ENCODE data around the gene ACRBP. TPM values are rescaled to one million over a fixed set of nuclear protein-coding genes. Genes with fewer than 3 reads are reported as not detected.

Gene ACRBP
- total RNA-seq, 1 donor from 2014 or later, result 5.4 TPM

GRCh38 chr12:6612247-6612646, 35.0 kb downstream of the ACRBP start:
- ATAC-seq (ENCODE audit: low read depth) (no peak), DNase-seq (no peak)
- intact Hi-C loops (cut with micrococcal nuclease), result no loop called here
- ChIA-PET CTCF (interaction anchor here (0.7 to 1.2 kb wide), 4 partner anchors 23 to 181 kb away, joined by 3 to 4 read pairs (median 4); partner anchors contain the start of gene NOP2), POLR2A (interaction anchor here (0.5 to 3.9 kb wide), 9 partner anchors 15 to 141 kb away, joined by 3 to 48 read pairs (median 11); partner anchors contain the start of genes COPS7A, LPAR5, MLF2 and NOP2)
- Mint-ChIP-seq H3K4me1 (peaks cover 65% of the 10 kb centered on the region), H3K4me3 (peak overlapping the region; percentile 38), H3K27me3 (no peaks in the 10 kb centered on the region), H3K9me3 (no peaks in the 10 kb centered on the region), H3K27ac (peak overlapping the region; percentile 85), H3K36me3 (ENCODE audit: low read depth) (no peaks in the 10 kb centered on the region)
- TF ChIP-seq CTCF (IDR thresholded peaks at IDR 0.05), result no peak

- no peaks in the 10 kb centered on the region for H3K9me3 Mint-ChIP-seq
Measured at GRCh38 chr12:6608592-6609281, 38.5 kb downstream of the ACRBP start.

GRCh38 chr12:6607751-6608591, 39.3 kb downstream of the ACRBP start:
- Mint-ChIP-seq H3K9me3 (no peaks in the 10 kb centered on the region), H3K27me3 (no peaks in the 10 kb centered on the region), H3K27ac (no peak overlapping the region), H3K36me3 (ENCODE audit: low read depth) (peaks cover 27% of the 10 kb centered on the region), H3K4me1 (peaks cover 64% of the 10 kb centered on the region), H3K4me3 (no peak overlapping the region)
- ATAC-seq (ENCODE audit: low read depth), result peak; percentile 31
- no peak for DNase-seq
- no peak for TF ChIP-seq CTCF (IDR thresholded peaks at IDR 0.05)
- ChIA-PET CTCF (interaction anchor here (0.7 to 1.1 kb wide), 3 partner anchors 11 to 37 kb away, joined by 3 read pairs; no protein-coding TSS in a partner anchor), POLR2A (interaction anchor here (0.6 to 4.3 kb wide), 12 partner anchors 10 to 355 kb away, joined by 3 to 45 read pairs (median 14); partner anchors contain the start of genes COPS7A, LPAR5, MLF2 and NOP2)
- intact Hi-C loops (cut with micrococcal nuclease), result loop anchor here (1.0 to 5.0 kb wide), 14 partner anchors 21 to 410 kb away; partner anchors contain the start of genes CDCA3, COPS7A, EMG1 and GPR162

More at GRCh38 chr12:6608592-6609281, 38.5 kb downstream of the ACRBP start:
- Mint-ChIP-seq H3K27ac (no peak overlapping the region), H3K27me3 (no peaks in the 10 kb centered on the region), H3K36me3 (ENCODE audit: low read depth) (peaks cover 20% of the 10 kb centered on the region), H3K4me1 (peaks cover 64% of the 10 kb centered on the region), H3K4me3 (no peak overlapping the region)
- DNase-seq (peak; percentile 40), ATAC-seq (ENCODE audit: low read depth) (no peak)
- CTCF ChIA-PET, result interaction anchor here (1.0 to 1.1 kb wide), 2 partner anchors 10 to 38 kb away, joined by 3 read pairs; no protein-coding TSS in a partner anchor
- no peak for TF ChIP-seq CTCF (IDR thresholded peaks at IDR 0.05)
- POLR2A ChIA-PET, result interaction anchor here (0.6 to 4.3 kb wide), 11 partner anchors 11 to 354 kb away, joined by 3 to 45 read pairs (median 7); partner anchors contain the start of genes COPS7A, LPAR5, MLF2 and ZNF384
- intact Hi-C loops (cut with micrococcal nuclease), result loop anchor here (1.0 to 5.0 kb wide), 2 partner anchors 53 to 364 kb away; partner anchors contain the start of genes EMG1 and PHB2

GRCh38 chr12:6606331-6607131, 40.7 kb downstream of the ACRBP start:
- intact Hi-C loops (cut with micrococcal nuclease), result loop anchor here (1.0 to 5.0 kb wide), 13 partner anchors 20 to 412 kb away; partner anchors contain the start of genes CDCA3, COPS7A, EMG1 and GPR162
- TF ChIP-seq CTCF (IDR thresholded peaks at IDR 0.05), result no peak
- Mint-ChIP-seq H3K27me3 (no peaks in the 10 kb centered on the region), H3K4me1 (peaks cover 64% of the 10 kb centered on the region), H3K4me3 (no peak overlapping the region), H3K27ac (peak overlapping the region; percentile 82), H3K9me3 (no peaks in the 10 kb centered on the region), H3K36me3 (ENCODE audit: low read depth) (peaks cover 42% of the 10 kb centered on the region)
- ATAC-seq (ENCODE audit: low read depth), result peak; percentile 35
- DNase-seq, result peak; percentile 56
- POLR2A ChIA-PET, result interaction anchor here (0.5 to 4.3 kb wide), 15 partner anchors 8 to 337 kb away, joined by 3 to 45 read pairs (median 5); partner anchors contain the start of genes C12orf57, CDCA3, COPS7A and LPAR5
- CTCF ChIA-PET, result interaction anchor here (0.5 to 1.4 kb wide), 3 partner anchors 14 to 147 kb away, joined by 3 to 4 read pairs (median 3); partner anchors contain the start of gene MLF2

Data from activated B cell treated with CpG ODN at 0.5 μM for 24 hours (primary cell).